GM12873 (cell line): ENCODE data around the gene TBC1D2B.

Experiments used
- CTCF ChIP-seq: IDR thresholded peaks from 2 replicates; pipeline ENCODE4 v1.5.1; 2012; ENCODE audit warnings: low read depth, mild to moderate bottlenecking, moderate library complexity, low read length, control low read depth; ENCODE audit not compliant: insufficient read depth; ENCODE audit errors: missing control alignments

TBC1D2B gene

GRCh38 chr15:78010067-78010466, 67.4 kb downstream of the TBC1D2B start:
- TF ChIP-seq CTCF = no peak

DNA sequence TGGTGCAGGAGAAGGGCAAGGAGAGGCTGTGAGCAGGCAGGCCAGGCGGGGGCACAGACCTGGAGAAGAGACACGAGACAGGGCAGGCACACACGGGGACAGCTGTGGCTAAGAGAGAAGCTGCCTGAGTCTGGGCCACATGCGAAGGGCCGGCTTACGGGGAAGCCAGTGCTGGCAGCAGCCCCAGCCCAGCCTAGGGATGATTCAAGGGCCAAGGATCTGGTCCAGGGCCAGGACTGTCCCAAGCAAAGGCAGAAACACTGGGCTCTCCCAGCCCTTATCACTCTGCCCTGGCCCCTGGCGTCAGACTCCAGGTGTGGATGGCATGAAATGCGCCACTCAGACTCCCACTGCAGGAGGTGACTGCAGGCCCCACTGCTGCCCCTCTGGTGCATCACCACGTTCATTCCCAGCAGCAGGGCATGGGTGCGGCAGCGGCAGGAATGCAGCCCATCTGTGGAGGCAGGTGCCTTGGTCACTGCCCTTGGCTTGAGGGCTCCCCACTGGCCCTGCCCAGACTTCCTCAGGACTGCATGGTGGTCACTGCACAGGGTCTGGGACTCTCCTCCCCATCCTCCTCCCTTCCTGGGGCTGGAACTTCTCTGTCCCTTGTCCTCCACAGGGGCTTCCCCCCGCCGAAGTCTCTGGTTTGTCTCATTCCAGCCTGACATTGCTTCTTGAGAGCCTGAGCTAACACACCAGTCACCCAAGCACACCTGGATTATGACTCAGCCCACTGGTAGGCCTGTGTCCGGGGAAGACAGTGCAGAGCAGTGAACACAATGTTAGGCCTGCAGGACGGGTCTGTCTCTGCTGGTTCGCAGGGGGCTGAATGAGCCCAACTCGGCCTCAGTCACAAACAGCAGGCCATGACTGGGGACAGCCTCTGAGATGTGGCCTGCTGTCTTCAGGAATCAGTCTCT, 69.3 kb downstream of the TBC1D2B start:
- TF ChIP-seq CTCF = no peak

- TF ChIP-seq CTCF = no peak
These were observed 70.1 kb downstream of the TBC1D2B start for GRCh38 chr15:78007211-78007931.

GRCh38 chr15:78006567-78007205, 70.8 kb downstream of the TBC1D2B start:
- TF ChIP-seq CTCF = no peak

DNA sequence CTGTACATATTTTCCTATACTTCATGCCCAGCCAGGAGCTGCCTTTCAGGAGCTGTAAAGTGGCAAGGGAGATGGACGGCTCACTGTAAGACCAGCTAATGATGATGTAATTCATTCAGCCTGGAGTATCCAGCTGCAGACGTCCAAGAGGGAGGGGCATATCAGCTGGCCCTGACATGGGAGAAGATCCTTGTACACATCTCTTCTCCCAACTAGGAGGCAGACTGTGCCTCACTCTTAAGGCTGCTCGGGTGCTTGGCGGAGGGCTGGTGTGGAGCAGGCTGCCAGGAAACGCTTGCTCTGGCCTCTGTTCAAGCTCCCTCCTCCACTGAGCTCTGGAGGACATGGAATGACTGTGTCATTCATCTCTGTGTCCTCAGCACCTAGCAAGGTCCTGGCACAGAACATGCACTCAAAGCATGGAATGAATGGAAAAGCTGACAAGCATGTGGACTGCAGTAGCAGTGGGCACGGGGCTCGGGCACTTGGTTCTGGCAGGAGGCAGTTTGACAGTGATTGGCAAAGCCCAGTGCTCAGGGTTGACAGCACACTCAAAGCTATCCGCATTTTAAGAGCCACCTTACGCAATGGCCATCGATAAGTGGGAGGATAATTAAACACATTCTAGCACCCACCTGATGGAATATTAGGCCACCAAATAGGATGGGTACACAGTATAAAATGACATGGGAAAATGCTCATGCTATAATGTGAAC, 72.4 kb downstream of the TBC1D2B start:
- no peak for TF ChIP-seq CTCF

DNA sequence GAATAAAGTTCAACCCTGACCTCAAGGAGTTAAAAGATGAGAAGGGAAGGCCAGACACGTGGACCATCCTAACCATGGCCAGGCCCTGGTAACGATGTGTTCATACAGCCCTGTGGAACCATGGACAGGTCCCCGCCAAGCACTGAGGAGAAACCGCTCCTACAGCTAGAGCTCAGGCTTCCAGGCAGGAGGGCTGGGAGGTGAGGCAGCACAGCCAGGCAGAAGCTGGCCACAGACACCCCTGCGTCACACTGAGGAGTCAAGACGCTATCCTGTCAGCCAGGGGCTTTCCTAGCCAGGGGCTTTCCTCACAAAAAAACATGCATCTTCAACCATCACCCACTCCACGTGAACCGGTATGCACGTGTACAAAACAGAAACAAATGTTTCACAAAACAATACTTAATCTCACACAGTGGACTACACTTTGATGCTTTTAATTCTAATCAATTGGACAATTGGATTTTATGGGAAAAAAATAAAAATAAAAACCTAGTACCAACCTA, 73.2 kb downstream of the TBC1D2B start:
- TF ChIP-seq CTCF = no peak

DNA sequence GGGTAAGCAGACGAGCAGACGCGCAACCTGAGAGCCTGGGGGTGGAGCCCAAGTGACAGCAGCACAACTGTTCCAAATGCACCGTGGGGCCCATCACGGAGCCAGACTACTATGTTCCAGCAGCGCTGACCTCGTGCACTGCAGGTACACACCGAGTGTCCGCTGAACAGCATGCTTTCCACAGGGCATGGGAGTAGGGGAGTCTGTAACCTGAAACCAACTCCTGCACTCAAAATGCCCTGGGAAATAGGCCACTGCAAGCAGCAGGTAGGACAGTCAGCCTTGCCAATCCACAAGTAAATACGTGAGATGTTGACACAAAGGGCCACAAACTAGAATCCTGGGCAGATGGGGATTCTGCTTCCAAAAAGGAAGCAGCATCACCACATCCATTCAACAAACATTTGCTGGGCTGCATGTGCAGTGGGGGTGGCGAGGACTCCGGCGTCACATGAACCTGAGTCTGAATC, 73.9 kb downstream of the TBC1D2B start:
- no peak for TF ChIP-seq CTCF
